GM19240 (cell line): Measurements from ENCODE around the gene ITGB7.

Experiments used
- DNase-seq: peaks from one replicate; pipeline ENCODE4 v3.0.0; 2011; ENCODE audit warnings: low spot score; ENCODE audit not compliant: insufficient read length

Gene ITGB7

GRCh38 chr12:53197011-53197640, 9.9 kb downstream of the ITGB7 start:
- no peak for DNase-seq

GRCh38 chr12:53196486-53196885, 10.6 kb downstream of the ITGB7 start:
- DNase-seq: no peak

GRCh38 chr12:53195516-53196420, 11.3 kb downstream of the ITGB7 start:
- DNase-seq: no peak

- DNase-seq: no peak
Observed at GRCh38 chr12:53194973-53195372, 12.1 kb downstream of the ITGB7 start.

- no peak for DNase-seq
Observed at GRCh38 chr12:53193985-53194716, 12.9 kb downstream of the ITGB7 start.

- no peak for DNase-seq
Observed at GRCh38 chr12:53193040-53193439, 14.0 kb downstream of the ITGB7 start.

GRCh38 chr12:53192531-53193021, 14.5 kb downstream of the ITGB7 start:
- DNase-seq: no peak

GRCh38 chr12:53191885-53192530, 15.0 kb downstream of the ITGB7 start:
- no peak for DNase-seq

GRCh38 chr12:53191096-53191884, 15.8 kb downstream of the ITGB7 start:
- DNase-seq: no peak

- DNase-seq: no peak
Observed at GRCh38 chr12:53190108-53190729, 16.8 kb downstream of the ITGB7 start.

- DNase-seq: no peak
Observed at GRCh38 chr12:53187145-53187899, 19.7 kb downstream of the ITGB7 start.

- DNase-seq: no peak
Observed at GRCh38 chr12:53186745-53187144, 20.3 kb downstream of the ITGB7 start.

GRCh38 chr12:53185582-53186153, 21.4 kb downstream of the ITGB7 start:
- no peak for DNase-seq

- no peak for DNase-seq
Observed at GRCh38 chr12:53184828-53185227, 22.2 kb downstream of the ITGB7 start.

GRCh38 chr12:53182903-53183302, 24.1 kb downstream of the ITGB7 start:
- no peak for DNase-seq

- DNase-seq: no peak
Observed at GRCh38 chr12:53181935-53182334, 25.1 kb downstream of the ITGB7 start.

- DNase-seq: peak; percentile 81
Observed at GRCh38 chr12:53180931-53181645, 26.0 kb downstream of the ITGB7 start.

GRCh38 chr12:53180220-53180930, 26.7 kb downstream of the ITGB7 start, which contains the start of the genes CSAD and ZNF740:
TSS of gene CSAD (minus strand) at chr12:53180925. CDS start at chr12:53173470, 7,455 bp downstream.
TSS of gene ZNF740 (plus strand) at chr12:53180722. CDS start at chr12:53181984, 1,262 bp downstream.
- peak; percentile 99 for DNase-seq
